Measurements from ENCODE around the gene BBS2. TPM values are rescaled to one million over a fixed set of nuclear protein-coding genes. Genes with fewer than 3 reads are reported as not detected.

BBS2 gene
- total and polyA plus RNA-seq, 9 of the 15 experiments (the other 6 are each of a cell fraction or from before 2014, with no cell fraction given) = 4.2 to 22.7 (median 10.2) TPM

DNA sequence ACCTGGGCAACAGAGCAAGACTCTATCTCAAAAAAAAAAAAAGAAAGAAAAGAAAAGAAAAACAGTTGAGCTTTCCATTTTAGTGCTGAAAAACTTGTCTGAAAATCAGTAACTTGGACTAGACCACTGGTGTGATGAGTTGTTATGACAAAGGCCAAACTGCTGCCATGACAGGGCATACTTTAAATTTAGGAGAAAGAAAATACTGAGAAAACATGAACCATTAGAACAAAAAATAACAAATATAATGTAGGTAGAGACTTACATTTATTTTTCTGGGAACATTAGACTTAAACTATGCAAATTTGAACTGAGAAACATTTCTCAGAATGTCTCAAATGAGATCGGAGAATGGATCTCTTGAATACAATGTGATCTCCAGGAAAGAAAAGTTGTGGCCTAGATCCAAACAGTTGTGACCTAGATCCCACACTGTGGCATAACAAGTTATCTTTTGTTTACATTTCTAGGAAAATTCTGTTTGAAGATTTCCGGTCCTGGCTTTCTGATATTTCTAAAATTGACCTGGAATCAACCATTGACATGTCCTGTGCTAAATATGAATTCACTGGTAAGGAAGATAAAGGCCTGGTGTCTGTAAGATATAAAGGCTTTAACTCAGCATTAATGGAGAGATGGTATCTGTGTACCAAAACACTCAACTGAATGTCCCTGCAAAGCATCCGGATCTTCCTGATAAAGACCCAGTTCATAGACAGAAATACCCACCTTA lies 57.6 kb downstream of the BBS2 start (continued):
- TF ChIP-seq TCF15 (CRISPR knock-in tag; IDR thresholded peaks at IDR 0.05) (no peak), DDX20 (tag; IDR thresholded peaks at IDR 0.05; ENCODE audit: low read depth) (peak; percentile 44; the same call in 1 of the 2 replicates), ZNF644 (tag; IDR thresholded peaks at IDR 0.05; ENCODE audit: low read depth) (no peak; the same call in 1 of the 2 replicates), PML (IDR thresholded peaks at IDR 0.05; ENCODE audit: low read length) (peak; percentile 89), SAFB (IDR thresholded peaks at IDR 0.05; ENCODE audit: borderline replicate concordance, low read depth, low read length) (no peak), BRF2 (IDR thresholded peaks at IDR 0.05; ENCODE audit: borderline replicate concordance, insufficient read depth, insufficient read length) (no peak), GTF2F1 (IDR thresholded peaks at IDR 0.05; ENCODE audit: low read depth, low read length) (no peak), SOX6 (IDR thresholded peaks at IDR 0.05) (peak; percentile 95), FOXK1 (CRISPR knock-in tag; IDR thresholded peaks at IDR 0.05; ENCODE audit: borderline replicate concordance) (no peak), AFF4 (CRISPR knock-in tag; IDR thresholded peaks at IDR 0.05) (no peak), THRAP3 (IDR thresholded peaks at IDR 0.05; ENCODE audit: borderline replicate concordance) (no peak), ZNF79 (CRISPR knock-in tag; IDR thresholded peaks at IDR 0.05; ENCODE audit: low read depth) (no peak; the same call in 1 of the 2 replicates)
- TF ChIP-seq, protein P1, sequence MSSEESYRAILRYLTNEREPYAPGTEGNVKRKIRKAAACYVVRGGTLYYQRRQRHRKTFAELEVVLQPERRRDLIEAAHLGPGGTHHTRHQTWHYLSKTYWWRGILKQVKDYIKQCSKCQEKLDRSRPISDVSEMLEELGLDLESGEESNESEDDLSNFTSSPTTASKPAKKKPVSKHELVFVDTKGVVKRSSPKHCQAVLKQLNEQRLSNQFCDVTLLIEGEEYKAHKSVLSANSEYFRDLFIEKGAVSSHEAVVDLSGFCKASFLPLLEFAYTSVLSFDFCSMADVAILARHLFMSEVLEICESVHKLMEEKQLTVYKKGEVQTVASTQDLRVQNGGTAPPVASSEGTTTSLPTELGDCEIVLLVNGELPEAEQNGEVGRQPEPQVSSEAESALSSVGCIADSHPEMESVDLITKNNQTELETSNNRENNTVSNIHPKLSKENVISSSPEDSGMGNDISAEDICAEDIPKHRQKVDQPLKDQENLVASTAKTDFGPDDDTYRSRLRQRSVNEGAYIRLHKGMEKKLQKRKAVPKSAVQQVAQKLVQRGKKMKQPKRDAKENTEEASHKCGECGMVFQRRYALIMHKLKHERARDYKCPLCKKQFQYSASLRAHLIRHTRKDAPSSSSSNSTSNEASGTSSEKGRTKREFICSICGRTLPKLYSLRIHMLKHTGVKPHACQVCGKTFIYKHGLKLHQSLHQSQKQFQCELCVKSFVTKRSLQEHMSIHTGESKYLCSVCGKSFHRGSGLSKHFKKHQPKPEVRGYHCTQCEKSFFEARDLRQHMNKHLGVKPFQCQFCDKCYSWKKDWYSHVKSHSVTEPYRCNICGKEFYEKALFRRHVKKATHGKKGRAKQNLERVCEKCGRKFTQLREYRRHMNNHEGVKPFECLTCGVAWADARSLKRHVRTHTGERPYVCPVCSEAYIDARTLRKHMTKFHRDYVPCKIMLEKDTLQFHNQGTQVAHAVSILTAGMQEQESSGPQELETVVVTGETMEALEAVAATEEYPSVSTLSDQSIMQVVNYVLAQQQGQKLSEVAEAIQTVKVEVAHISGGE (CRISPR knock-in tag; IDR thresholded peaks at IDR 0.05) = peak in 1 of 3 experiments; percentile 42; a peak in 2 of 6 replicates
- TF ChIP-seq, protein P2, sequence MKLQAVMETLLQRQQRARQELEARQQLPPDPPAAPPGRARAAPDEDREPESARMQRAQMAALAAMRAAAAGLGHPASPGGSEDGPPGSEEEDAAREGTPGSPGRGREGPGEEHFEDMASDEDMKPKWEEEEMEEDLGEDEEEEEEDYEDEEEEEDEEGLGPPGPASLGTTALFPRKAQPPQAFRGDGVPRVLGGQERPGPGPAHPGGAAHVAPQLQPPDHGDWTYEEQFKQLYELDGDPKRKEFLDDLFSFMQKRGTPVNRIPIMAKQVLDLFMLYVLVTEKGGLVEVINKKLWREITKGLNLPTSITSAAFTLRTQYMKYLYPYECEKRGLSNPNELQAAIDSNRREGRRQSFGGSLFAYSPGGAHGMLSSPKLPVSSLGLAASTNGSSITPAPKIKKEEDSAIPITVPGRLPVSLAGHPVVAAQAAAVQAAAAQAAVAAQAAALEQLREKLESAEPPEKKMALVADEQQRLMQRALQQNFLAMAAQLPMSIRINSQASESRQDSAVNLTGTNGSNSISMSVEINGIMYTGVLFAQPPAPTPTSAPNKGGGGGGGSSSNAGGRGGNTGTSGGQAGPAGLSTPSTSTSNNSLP (IDR thresholded peaks at IDR 0.05; ENCODE audit: borderline replicate concordance, low read depth, low read length) = peak; percentile 52; the same call in 1 of the 2 replicates

Measured in K562 (cell line).